Bronchial smooth muscle cell (primary cell): ENCODE results near the gene ASXL2. TPM values are rescaled to one million over a fixed set of nuclear protein-coding genes. Genes with fewer than 3 reads are reported as not detected.

Source experiments
- total RNA-seq: library from RNA; depleted of rRNA; stranded (reverse); fragments of >200 nt; gene quantifications from 2 replicates; pipeline ENCODE4 v1.2.1, GENCODE V29; 2014

ASXL2 gene
- 4.3 and 7.4 TPM in 2 replicates for total RNA-seq

GRCh38 chr2:25878361-25879132 lies at the start of gene ASXL2:
Gene ASXL2 (minus strand): TSS chr2:25878487. CDS start chr2:25878222, 265 bp downstream.

Other genes starting within 250 kb of the ASXL2 start
- 2.5 and 5.2 TPM in 2 replicates for gene DTNB, start 204.9 kb downstream of the ASXL2 start, total RNA-seq
- gene KIF3C, start 104.0 kb upstream of the ASXL2 start, total RNA-seq = 10.2 and 13.2 TPM in 2 replicates
- gene RAB10, start 155.6 kb upstream of the ASXL2 start, total RNA-seq = 117 and 186 TPM in 2 replicates